Spleen (tissue), 7 donors: ENCODE data around the gene IFNGR2.

Experiments used
- CTCF ChIP-seq, 11 experiments: fragments of 200-600 bp in 7 of 11; fragments of 450-650 bp in 4 of 11; sonication (generic) in 4 of 11; IDR thresholded peaks in 8 of 11; conservative IDR thresholded peaks in 3 of 11; 1 replicate in 7 of 11; 2 replicates in 4 of 11; pipeline versions ENCODE4 v1.4.0 to v1.8.0; 2016 to 2021; ENCODE audit warnings: antibody characterized with exemption in 11 of 11, inconsistent platforms in 4 of 11, mild to moderate bottlenecking in 1 of 11
- POLR2A ChIP-seq, 3 donors: fragments of 450-650 bp; IDR thresholded peaks; one replicate each; pipeline ENCODE4 v1.5.1; 2017; ENCODE audit warnings: antibody characterized with exemption in 3 of 3, mild to moderate bottlenecking in 1 of 3
- POLR2AphosphoS5 ChIP-seq, 3 donors: sonication (generic); formaldehyde crosslinking; IDR thresholded peaks; one replicate each; pipeline ENCODE4 v1.5.1; 2017; ENCODE audit warnings: antibody characterized with exemption in 3 of 3
- donor health status: DM: no; HTN: no; CAD: no; lungs with moderate emphysema.
- donor health status: DM: no; HTN: no; CAD: no.
- donor health status: DM: no; HTN: no; CAD: no.

GRCh38 chr21:33388188-33388587 is 15.0 kb upstream of the IFNGR2 start:
- TF ChIP-seq CTCF (IDR thresholded peaks at IDR 0.05 in 8 of 11, conservative IDR thresholded peaks at IDR 0.05 in 3 of 11) (no peak), POLR2A (IDR thresholded peaks at IDR 0.05) (no peak), POLR2AphosphoS5 (IDR thresholded peaks at IDR 0.05) (no peak)
